HG02571 (cell line): ENCODE results near the gene DGKH.

Experiments
- ATAC-seq: cut with Tn5 transposase; IDR thresholded peaks from one replicate; pipeline ENCODE4 v1.9.1; 2021; ENCODE audit warnings: mild to moderate bottlenecking, moderate library complexity; ENCODE audit not compliant: unreplicated experiment

Gene DGKH

GRCh38 chr13:42048342-42048683 lies at the start of gene DGKH:
Gene DGKH (plus strand): TSS chr13:42048648. CDS start chr13:42048774, 126 bp downstream.
- peak; percentile 28 for ATAC-seq

GRCh38 chr13:42000846-42001245 lies 47.6 kb upstream of the DGKH start:
- ATAC-seq: no peak

GRCh38 chr13:42001580-42001979 lies 46.9 kb upstream of the DGKH start:
- ATAC-seq: no peak

- ATAC-seq: no peak
These were observed 46.4 kb upstream of the DGKH start for GRCh38 chr13:42002066-42002465.

- ATAC-seq: no peak
These were observed 40.6 kb upstream of the DGKH start for GRCh38 chr13:42007844-42008243.

GRCh38 chr13:42009057-42009456 lies 39.4 kb upstream of the DGKH start:
- no peak for ATAC-seq

GRCh38 chr13:42011601-42012350 lies 36.7 kb upstream of the DGKH start:
- no peak for ATAC-seq

- no peak for ATAC-seq
These were observed 34.3 kb upstream of the DGKH start for GRCh38 chr13:42014119-42014518.

- ATAC-seq: no peak
These were observed 31.2 kb upstream of the DGKH start for GRCh38 chr13:42017264-42017663.

GRCh38 chr13:42021851-42022250 lies 26.6 kb upstream of the DGKH start:
- ATAC-seq: no peak

- ATAC-seq: no peak
These were observed 26.1 kb upstream of the DGKH start for GRCh38 chr13:42022336-42022735.

GRCh38 chr13:42022796-42023493 lies 25.5 kb upstream of the DGKH start:
- ATAC-seq: no peak

GRCh38 chr13:42027286-42027685 lies 21.2 kb upstream of the DGKH start:
- ATAC-seq: no peak

GRCh38 chr13:42028113-42028799 lies 20.2 kb upstream of the DGKH start:
- no peak for ATAC-seq

- ATAC-seq: no peak
These were observed 12.4 kb upstream of the DGKH start for GRCh38 chr13:42035905-42036521.

- ATAC-seq: no peak
These were observed 11.7 kb upstream of the DGKH start for GRCh38 chr13:42036711-42037110.

GRCh38 chr13:42038661-42039456 lies 9.6 kb upstream of the DGKH start:
- no peak for ATAC-seq

GRCh38 chr13:42039457-42039945 lies 8.9 kb upstream of the DGKH start:
- ATAC-seq: peak; percentile 3

- peak; percentile 60 for ATAC-seq
These were observed 8.3 kb upstream of the DGKH start for GRCh38 chr13:42039946-42040729.

- ATAC-seq: peak; percentile 23
These were observed 7.8 kb upstream of the DGKH start for GRCh38 chr13:42040730-42041010.
